ENCODE results near the gene GNAT2.

DNA sequence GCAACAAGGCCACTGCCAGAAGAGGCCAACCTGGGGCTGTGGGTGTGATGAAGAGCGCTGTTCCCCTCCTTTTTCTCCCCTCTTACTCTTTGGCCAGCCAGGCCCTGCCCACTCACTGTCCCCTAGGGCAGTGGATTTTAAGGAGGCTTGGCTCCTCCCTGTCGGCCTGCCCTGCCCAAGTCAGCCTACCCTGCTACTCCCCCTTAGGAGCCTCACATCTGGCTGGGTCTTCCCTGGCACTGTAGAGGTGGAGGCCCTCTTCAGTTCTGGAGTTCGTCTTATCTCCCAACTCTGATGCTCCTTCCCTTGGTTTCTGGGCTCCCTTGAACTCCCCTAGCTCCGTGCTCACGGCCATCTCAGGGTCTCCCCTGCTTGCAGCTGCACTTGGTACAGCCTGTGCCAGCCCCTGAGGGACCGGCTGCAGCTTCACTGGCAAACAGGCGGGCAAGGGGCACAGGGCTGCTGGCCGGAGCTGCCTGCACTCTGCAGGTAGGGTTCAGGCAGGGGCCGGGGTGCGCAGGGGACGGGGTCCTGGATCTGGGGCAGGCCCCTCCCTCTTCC, 4.3 kb upstream of the GNAT2 start:
- TF ChIP-seq YY1 (IDR thresholded peaks at IDR 0.05; ENCODE audit: insufficient read depth, insufficient read length) (no peak), ZNF274 (IDR thresholded peaks at IDR 0.05; ENCODE audit: low read depth, low read length) (no peak), SUZ12 (IDR thresholded peaks at IDR 0.05; ENCODE audit: extremely low read depth, insufficient read depth, insufficient read length) (no peak)

Data from NT2/D1 (cell line).